ENCODE data around the gene EXT2.

Gene EXT2

DNA sequence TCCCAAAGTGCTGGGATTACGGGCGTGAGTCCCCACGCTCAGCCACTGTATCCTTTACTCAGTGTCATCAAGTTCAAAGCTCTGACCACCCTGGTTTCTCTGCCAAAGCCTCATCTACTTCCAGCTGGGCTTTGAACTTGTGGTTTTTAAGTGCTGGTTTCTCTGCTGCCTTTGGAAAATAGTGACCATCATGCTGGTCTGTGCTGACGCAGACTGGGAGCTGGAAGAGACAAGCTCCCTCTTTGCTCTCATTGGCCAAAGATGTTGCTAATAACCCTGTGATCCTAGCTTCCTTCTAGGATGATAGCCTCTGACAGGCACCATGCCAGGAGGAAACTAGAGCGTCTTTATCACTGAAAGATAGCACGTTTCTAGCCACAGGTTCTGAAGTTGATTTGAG is 152.0 kb downstream of the EXT2 start:
- DNase-seq: no peak

DNA sequence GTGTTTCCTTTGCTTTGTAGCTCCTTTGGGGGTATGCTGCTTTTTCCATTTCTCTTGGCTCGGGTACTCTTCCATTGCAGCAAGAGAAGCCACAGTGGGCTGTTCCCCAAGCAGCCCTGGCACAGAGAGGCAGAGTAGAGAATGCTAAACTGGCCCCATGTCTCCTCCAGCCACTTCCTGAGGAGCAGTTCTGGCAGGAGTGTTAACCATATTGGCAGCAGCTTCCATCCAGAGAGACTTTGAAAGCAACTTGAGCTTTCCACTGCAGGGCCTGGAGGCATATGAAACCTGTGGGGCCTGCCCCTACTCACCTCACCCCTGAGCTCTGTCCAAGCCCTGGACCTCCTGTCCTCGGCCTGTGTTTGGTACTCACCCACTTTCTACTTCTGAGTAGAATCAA is 152.6 kb downstream of the EXT2 start:
- no peak for DNase-seq

DNA sequence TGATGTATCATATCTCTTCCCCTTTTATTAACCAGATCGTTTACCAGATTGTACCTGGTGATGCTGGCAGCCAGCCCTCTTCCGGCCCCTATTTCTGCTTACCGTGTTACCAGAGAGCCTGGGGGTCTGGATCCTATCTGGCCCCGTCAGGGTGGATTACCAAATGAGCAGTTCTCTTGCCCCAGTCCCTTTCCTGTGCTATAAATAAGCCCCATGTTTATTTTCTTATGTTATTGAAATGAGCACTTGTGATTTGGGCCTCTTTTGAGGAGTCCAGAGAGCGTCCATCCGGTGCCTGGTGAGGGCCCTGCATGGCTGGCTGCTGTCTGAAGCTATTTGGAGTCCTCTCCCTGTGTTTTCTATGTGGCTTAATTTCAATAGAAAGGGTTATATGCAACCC is 154.9 kb downstream of the EXT2 start:
- DNase-seq: no peak

DNA sequence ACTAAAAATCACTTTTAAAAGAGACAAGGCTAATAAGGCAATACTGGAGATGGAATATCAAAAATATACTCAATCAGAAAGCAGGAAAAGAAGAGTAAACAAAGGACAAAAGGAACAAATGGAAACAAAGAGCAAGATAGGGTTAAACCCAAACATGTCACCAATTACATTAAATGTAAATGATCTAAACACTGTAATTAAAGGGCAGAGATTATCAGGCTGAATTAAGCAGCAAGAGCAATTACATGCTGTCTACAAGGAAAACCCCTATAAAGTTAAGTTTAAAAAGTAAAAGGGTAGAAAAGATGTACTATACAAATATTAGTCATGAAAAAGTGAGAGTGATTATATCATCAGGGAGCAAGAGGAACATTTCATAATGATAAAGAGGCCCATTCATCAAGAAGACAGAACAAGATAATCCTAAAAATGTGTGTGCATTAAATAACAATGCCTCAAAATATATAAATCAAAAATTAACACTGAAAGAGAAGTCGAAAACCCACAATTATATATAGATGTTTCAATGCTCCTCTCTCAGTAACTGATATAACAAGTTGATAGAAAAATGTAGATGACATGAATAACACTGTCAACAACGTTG is 157.6 kb downstream of the EXT2 start:
- DNase-seq: no peak

- DNase-seq: no peak
Observed at GRCh38 chr11:44255406-44256071, 160.1 kb downstream of the EXT2 start.

DNA sequence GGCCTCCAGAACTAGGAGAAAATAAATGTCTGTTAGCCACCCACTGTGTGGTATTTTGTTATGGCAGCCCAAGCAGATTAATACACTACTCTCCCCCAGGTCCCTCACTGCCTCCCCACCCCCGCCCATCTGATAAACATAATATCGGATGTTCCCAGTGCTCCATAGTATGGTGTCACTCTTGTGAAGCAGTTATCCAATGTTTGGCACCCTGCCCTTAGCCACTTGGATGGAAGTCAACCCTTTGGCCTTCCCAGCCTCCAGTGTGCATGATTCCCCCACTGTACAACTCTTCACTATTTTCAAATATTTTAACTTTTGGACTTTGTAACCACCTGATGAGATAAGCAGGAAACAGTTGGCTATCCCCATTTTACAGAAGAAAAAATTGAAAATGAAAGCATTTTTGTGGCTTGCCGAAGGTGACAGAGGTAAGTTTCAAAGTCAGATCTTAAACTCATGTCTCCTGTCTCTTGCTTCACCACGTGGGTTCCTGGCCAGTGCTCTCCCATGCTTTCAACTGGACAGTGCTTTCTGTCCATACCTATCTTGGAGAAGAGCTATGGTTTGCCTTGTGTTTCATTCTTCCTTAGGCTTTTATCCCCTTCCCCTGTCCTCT is 161.3 kb downstream of the EXT2 start:
- DNase-seq: no peak

DNA sequence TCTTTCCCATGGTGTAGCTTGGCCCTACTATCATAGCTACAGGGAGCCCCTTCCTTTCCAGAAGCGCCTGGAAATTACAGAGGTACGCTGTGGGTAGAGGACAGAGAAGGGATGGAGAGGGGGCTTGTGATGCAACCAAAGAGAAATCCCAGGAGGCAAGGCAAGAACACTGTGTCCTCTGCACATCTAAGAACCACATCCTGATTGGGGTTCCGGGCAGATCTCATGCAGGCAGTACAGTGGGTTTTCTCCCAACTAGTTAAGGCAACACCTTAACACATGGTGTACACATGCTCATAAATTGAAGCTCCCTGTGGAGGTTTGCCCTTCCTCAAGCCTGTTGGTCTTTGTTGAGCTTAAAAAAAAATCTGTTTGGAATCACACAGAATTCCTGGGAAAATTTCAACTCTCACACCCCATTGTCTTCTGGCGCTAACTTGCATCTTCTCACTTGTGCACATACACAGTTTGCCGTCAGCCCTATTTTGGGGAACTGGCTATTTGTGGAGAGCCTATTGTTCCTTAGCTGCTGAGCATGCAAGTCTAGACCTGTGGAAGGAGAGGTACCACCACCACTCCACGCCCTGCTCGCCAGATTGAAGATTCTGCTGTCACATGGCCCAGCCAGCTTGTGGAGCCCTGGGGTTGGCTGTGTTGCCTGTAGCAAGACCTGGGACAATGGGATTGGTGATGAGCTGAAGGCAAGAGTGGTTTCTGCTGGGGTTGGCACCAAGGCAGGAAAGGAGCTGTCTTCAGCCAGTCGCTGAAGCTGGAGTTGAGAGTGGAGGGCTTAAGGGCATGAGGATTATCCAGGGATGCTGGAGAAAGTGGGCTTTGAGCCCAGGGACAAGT is 162.1 kb downstream of the EXT2 start:
- no peak for DNase-seq

DNA sequence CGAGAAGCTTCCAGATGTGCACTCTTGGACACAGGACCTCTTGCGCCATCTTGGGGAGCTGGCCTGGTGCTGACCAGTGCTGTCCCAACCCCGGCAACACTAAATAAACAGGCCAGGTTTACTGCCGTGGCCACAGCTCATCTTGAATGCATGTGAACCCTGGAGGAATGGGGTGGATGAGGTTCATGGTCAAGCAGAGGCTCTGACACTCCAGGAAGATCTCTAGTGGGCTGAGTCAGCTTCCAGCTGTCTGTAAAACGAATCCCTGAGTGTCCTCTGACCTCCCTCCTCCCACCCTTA is 162.7 kb downstream of the EXT2 start:
- no peak for DNase-seq

DNA sequence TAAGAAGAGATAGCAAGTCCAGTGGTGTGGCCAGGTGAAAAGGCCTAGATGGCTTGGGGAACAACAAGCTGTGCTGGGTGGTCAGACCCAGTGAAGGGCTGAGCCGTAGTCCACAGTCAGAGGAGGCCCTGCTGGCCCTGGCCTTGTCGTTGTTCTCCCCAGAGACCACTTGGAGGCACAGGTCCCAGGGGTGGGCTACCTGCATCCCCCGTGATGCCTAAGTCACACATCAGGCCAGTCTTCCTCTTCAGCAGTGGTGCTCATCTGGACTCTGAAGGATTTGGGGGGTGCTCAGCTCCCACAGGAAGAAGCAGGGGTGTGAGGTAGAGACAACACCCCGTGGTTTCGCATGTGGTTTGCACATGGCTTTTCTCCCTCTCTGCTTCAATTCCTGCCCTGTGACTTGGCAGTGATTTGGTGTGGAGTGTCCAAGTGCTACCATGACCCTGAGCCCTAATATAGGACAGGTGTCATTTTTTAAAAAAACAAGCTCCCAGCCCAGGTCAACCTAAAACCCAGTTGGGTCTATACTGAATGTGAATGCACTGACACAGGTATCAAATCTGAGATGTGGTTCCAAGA is 163.5 kb downstream of the EXT2 start:
- no peak for DNase-seq

DNA sequence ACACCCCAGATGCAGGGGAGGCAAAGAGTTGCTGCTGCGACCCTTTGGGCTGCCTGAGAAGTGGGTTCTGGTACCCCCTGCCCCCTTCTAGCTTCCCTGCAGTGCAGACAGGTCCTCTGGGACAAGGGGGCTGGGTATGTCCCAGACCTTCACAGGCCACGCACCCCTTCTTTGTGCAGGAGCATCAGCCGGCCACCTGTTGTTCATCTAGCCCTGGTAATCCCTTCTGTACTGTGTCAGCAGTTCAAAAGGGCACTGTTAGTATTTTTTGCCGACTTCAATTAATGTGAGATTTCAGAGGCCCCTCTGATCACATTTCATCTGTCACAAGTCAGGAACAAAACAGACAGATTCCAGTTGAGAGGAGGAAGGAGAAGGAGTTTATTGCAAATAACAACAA is 164.6 kb downstream of the EXT2 start:
- no peak for DNase-seq

GRCh38 chr11:44261800-44262591 is 166.5 kb downstream of the EXT2 start:
- no peak for DNase-seq

DNA sequence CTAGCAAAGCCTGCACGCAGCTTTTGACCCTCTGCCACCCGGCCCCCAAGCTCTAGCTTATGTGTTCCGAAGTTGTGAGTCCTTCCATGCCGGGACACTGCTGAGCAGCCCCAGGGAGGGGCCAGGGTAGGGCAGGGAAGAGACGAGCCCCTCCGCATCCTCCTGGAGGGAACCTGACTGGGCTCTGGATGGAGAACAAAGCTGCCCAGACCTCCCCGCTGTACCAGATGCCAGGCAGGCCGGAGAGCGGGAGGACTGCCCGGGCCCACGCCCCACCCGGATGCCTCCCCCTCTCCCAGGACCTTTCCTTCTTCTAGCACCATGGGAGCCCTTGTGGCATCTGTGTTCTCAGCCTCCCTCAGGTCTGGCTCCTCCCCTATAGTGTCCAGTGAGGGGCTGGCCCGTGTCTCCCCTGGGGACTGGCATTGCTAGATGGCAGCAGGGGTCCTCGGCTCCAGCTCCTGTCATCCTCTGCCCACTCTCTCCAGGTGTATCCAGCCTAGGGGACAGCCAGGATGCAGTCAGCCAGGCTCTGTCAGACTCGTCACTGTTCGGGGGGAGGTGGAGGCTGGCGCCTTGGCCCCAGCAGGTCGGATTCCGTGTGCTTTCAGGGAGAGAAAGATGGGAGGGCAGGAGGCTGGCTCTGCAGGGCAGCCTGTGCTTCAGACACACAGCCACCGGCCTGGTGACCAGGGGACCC is 168.4 kb downstream of the EXT2 start:
- DNase-seq: no peak

GRCh38 chr11:44264438-44264749 is 168.9 kb downstream of the EXT2 start:
- no peak for DNase-seq

DNA sequence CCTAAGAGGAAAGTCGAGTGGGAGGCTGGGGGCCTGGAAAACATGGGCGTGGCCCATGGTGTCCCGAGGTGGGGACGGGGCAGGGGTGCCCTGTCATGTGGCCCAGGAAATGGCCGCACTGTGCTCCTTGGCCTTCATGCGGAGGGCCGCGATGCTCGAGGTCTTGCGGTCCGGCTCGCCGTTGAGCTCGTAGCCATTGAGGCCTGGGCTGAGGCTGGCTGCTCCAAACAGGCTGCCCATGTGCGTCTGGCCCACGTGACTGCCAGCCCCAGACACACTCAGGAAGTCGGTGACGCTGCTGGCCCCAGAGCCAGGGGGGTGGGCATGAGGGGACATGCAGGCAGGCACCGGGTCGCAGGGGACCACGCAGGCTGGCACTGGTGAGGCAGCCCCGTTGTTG is 169.3 kb downstream of the EXT2 start:
- DNase-seq: no peak

- DNase-seq: no peak
Observed at GRCh38 chr11:44266056-44266780, 170.7 kb downstream of the EXT2 start.

- no peak for DNase-seq
Observed at GRCh38 chr11:44267006-44267749, 171.7 kb downstream of the EXT2 start.

DNA sequence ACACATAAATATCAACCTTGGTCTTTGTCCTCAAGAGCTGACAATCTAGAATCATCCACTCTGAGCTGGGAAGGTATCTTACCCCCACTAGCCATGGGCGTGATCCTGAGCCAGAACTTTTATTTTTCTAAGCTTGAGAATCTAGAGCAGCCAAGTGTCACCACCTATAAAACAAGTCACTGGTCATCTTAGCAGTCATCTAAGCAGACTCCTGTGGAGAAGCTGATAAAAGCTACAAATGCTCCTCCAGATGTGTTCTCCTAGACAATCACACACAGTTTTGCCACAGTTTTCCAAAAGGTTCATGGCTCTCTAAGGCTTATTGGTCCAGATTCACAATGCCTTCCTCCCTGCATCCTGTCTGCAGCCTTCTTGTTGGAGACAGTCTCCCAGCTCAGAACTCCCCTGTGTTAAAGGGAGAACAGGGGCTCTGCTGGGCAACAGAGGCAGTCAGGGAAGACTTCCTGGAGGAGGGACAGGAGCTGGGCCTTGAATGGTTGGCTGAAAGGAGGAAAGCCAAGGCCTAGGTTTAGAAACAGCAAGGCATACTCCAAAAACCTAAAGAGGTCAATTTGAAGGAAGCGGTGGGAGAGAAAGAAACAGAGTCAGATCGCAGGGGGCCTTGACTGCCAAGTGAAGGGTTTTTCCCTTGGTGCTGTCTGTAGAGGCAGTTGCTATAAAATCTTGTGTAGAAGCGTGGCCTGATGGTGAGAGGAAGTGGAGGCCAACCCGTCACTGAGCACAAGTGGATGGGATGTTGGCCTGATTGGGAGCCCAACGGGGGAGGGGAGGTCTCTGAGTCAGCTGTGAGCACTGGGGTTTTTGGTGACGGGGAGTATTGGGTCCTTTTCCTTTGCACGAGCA is 172.5 kb downstream of the EXT2 start:
- no peak for DNase-seq

DNA sequence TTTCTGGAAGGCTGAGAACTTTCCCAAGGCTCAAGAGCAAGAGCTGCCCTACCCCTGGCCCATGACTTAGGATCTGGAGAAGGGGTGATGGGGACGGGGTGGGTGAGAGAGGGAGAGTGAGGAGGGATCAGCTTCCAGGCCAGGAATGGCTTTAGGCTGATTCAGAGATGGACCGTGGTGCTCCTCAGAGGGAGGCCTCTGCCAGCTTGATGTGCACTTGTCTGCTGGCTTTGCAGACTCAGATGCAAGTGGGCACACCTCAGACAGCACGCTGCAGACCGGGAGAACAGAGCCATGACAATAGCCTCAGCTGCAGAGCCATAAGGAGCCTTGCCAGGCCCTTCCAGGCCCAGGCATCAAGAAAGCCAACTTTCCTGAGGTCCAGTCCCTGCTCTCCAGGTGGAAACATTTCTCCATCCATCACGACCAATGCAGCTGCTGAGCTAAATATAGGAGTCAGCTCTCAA is 173.2 kb downstream of the EXT2 start:
- DNase-seq: no peak

Data from suppressor macrophage treated with lipopolysaccharide for 4 hours (primary cell).